Uterus (tissue), 4 donors: ENCODE data around the gene CYP2A6. TPM values are rescaled to one million over a fixed set of nuclear protein-coding genes. Genes with fewer than 3 reads are reported as not detected.

Source experiments
- DNase-seq, 2 donors: peaks; one replicate each; pipeline ENCODE4 v3.0.0-alpha.2; 2019 to 2020
- H3K27ac ChIP-seq, 2 donors: fragments of 200-600 bp; sonication (generic); 1 replicate in 1 of 2; 2 replicates in 1 of 2; pipeline ENCODE4 v1.5.1; 2016 to 2018
- H3K27me3 ChIP-seq, 2 donors: fragments of 200-600 bp; sonication (generic); one replicate each; pipeline ENCODE4 v1.5.1; 2018 to 2019; ENCODE audit warnings: control low read depth in 1 of 2
- H3K36me3 ChIP-seq, 2 donors: fragments of 200-600 bp; sonication (generic); one replicate each; pipeline ENCODE4 v1.5.1; 2019; ENCODE audit warnings: control low read depth in 1 of 2
- H3K4me1 ChIP-seq, 2 donors: fragments of 200-600 bp; sonication (generic); one replicate each; pipeline ENCODE4 v1.5.1; 2018 to 2019; ENCODE audit warnings: control low read depth in 1 of 2
- H3K4me3 ChIP-seq, 2 donors: fragments of 200-600 bp; sonication (generic); 1 replicate in 1 of 2; 2 replicates in 1 of 2; pipeline ENCODE4 v1.5.1; 2018 to 2019; ENCODE audit warnings: mild to moderate bottlenecking in 1 of 2
- H3K9me3 ChIP-seq, 2 donors: fragments of 200-600 bp; sonication (generic); one replicate each; pipeline ENCODE4 v1.5.1; 2019; ENCODE audit warnings: control low read depth in 1 of 2
- CTCF ChIP-seq, 4 experiments: fragments of 200-600 bp in 2 of 4; fragments of 450-650 bp in 2 of 4; sonication (generic) in 2 of 4; IDR thresholded peaks; one replicate each; pipeline ENCODE4 v1.5.1; 2016 to 2019; ENCODE audit warnings: antibody characterized with exemption in 4 of 4, mild to moderate bottlenecking in 2 of 4, moderate library complexity in 1 of 4
- POLR2A ChIP-seq, 2 donors: fragments of 450-650 bp; IDR thresholded peaks; one replicate each; pipeline ENCODE4 v1.6.1; 2016; ENCODE audit warnings: antibody characterized with exemption in 2 of 2, mild to moderate bottlenecking in 1 of 2, moderate library complexity in 1 of 2
- intact Hi-C: fragments of 100-400 bp; cut with DNase I; formaldehyde crosslinking; loops from one replicate; pipeline ENCODE4 v1.15.1; 2023; ENCODE audit warnings: low total_unique reads
- total RNA-seq, 4 donors: library from RNA; depleted of rRNA in 3 of 4; stranded (reverse); fragments of >200 nt in 3 of 4; gene quantifications; one replicate each; pipeline versions ENCODE4 v1.1.0 to v1.2.4, GENCODE V29; 2014 to 2023
- donor health status: DM: yes; HTN: yes; CAD: no.

CYP2A6 gene
- total RNA-seq, 4 donors from 2014 or later: 0.64 TPM; not detected in 3

GRCh38 chr19:40798683-40799557, 51.3 kb downstream of the CYP2A6 start, which contains the start of gene EGLN2:
TSS of gene EGLN2 (plus strand) at chr19:40799191. CDS start at chr19:40800573, 1,382 bp downstream.
- intact Hi-C loops: no loop called here

GRCh38 chr19:40797963-40798682, 52.1 kb downstream of the CYP2A6 start:
- Histone ChIP-seq H3K4me3 (peak overlapping the region; percentile 42 to 47), H3K27me3 (no peaks in the 10 kb centered on the region), H3K36me3 (no peaks in the 10 kb centered on the region), H3K9me3 (no peaks in the 10 kb centered on the region), H3K27ac (peak overlapping the region; percentile 94 to 97), H3K4me1 (peaks cover 0 to 34% of the 10 kb centered on the region in 2 donors)
- intact Hi-C loops: no loop called here
- TF ChIP-seq CTCF (IDR thresholded peaks at IDR 0.05) (peak; percentile 34 to 62 (median 51)), POLR2A (IDR thresholded peaks at IDR 0.05) (peak in 1 of 2 donors; percentile 6)
- peak; percentile 62 to 63 for DNase-seq

More at GRCh38 chr19:40798683-40799557, 51.3 kb downstream of the CYP2A6 start, which contains the start of gene EGLN2:
- peak; percentile 100 for DNase-seq
- TF ChIP-seq CTCF (IDR thresholded peaks at IDR 0.05) (peak in 1 of 4 experiments; percentile 6), POLR2A (IDR thresholded peaks at IDR 0.05) (peak; percentile 60 to 83)
- H3K27ac ChIP-seq: peak within 1 kb of the TSS; percentile 94 to 97
- H3K9me3 ChIP-seq: no peaks in the 10 kb centered on the region
- H3K36me3 ChIP-seq: no peaks in the 10 kb centered on the region
- peak within 1 kb of the TSS; percentile 82 to 95 for H3K4me3 ChIP-seq
- H3K27me3 ChIP-seq: no peaks in the 10 kb centered on the region
- peaks cover 0 to 38% of the 10 kb centered on the region in 2 donors for H3K4me1 ChIP-seq

GRCh38 chr19:40797166-40797962, 52.9 kb downstream of the CYP2A6 start:
- peak overlapping the region; percentile 94 to 97 for H3K27ac ChIP-seq
- H3K4me3 ChIP-seq: no peak overlapping the region
- intact Hi-C loops: no loop called here
- no peaks in the 10 kb centered on the region for H3K9me3 ChIP-seq
- TF ChIP-seq CTCF (IDR thresholded peaks at IDR 0.05): no peak
- TF ChIP-seq POLR2A (IDR thresholded peaks at IDR 0.05): no peak
- H3K36me3 ChIP-seq: no peaks in the 10 kb centered on the region
- peak in 1 of 2 donors; percentile 25 for DNase-seq
- H3K27me3 ChIP-seq: no peaks in the 10 kb centered on the region
- H3K4me1 ChIP-seq: peaks cover 0 to 26% of the 10 kb centered on the region in 2 donors

Other genes with a start within 250 kb of the CYP2A6 start
- 1,000 to 10,000 TPM in 1 of 4 donors, 100 to 1,000 TPM in 3; 163 to 1,000 (median 501) TPM for gene LTBP4, start 249.1 kb downstream of the CYP2A6 start, total RNA-seq
- gene NUMBL, start 159.8 kb downstream of the CYP2A6 start, total RNA-seq: 10 to 100 TPM; 18.8 to 90.5 (median 44.3) TPM
- gene COQ8B, start 133.6 kb downstream of the CYP2A6 start, total RNA-seq: 10 to 100 TPM in 3 of 4 donors, 1 to 10 TPM in 1; 9.7 to 51.8 (median 35.6) TPM
- gene ITPKC, start 133.3 kb downstream of the CYP2A6 start, total RNA-seq: 10 to 100 TPM; 14.4 to 41.5 (median 22.8) TPM
- 1 to 10 TPM in 1 of 4 donors, under 1 TPM in 1, not detected in 2; 0.48 to 6.1 TPM for gene ACTMAP, start 100.0 kb downstream of the CYP2A6 start, total RNA-seq
- 10 to 100 TPM; 12.8 to 70.2 (median 19.0) TPM for gene SNRPA, start 99.2 kb downstream of the CYP2A6 start, total RNA-seq
- gene MIA, start 74.9 kb downstream of the CYP2A6 start, total RNA-seq: 1 to 10 TPM in 1 of 4 donors, not detected in 3; 2.8 TPM
- gene RAB4B, start 72.2 kb downstream of the CYP2A6 start, total RNA-seq: 10 to 100 TPM in 3 of 4 donors, 1 to 10 TPM in 1; 7.4 to 26.3 (median 18.1) TPM
- 100 to 1,000 TPM in 1 of 4 donors, 10 to 100 TPM in 3; 33.2 to 164 (median 78.1) TPM for gene EGLN2, start 51.3 kb downstream of the CYP2A6 start, total RNA-seq
- gene CYP2A7, start 31.8 kb upstream of the CYP2A6 start, total RNA-seq: 1 to 10 TPM in 1 of 4 donors, not detected in 3; 2.3 TPM
- not detected for gene CYP2B6, start 140.8 kb upstream of the CYP2A6 start, total RNA-seq
- not detected for gene CYP2A13, start 238.0 kb upstream of the CYP2A6 start, total RNA-seq